KMS-11 (cell line): ENCODE measurements around the gene ZNF592.

Experiments
- H2AFZ ChIP-seq: fragments of 200-600 bp; sonication (generic); 2 replicates; pipeline ENCODE4 v1.6.1; 2016; ENCODE audit warnings: antibody characterized with exemption, mixed run types, low read depth
- H3K27ac ChIP-seq: fragments of 200-600 bp; sonication (generic); 2 replicates; pipeline ENCODE4 v1.6.1; 2016; ENCODE audit warnings: mild to moderate bottlenecking, mixed run types
- H3K27me3 ChIP-seq: fragments of 200-600 bp; sonication (generic); 2 replicates; pipeline ENCODE4 v1.6.1; 2017; ENCODE audit warnings: mild to moderate bottlenecking, low read depth, mixed run types, moderate library complexity; ENCODE audit not compliant: insufficient read depth
- H3K36me3 ChIP-seq: fragments of 200-600 bp; sonication (generic); 2 replicates; pipeline ENCODE4 v1.6.1; 2017; ENCODE audit warnings: mild to moderate bottlenecking, mixed run types; ENCODE audit not compliant: insufficient read depth
- H3K4me1 ChIP-seq: fragments of 200-600 bp; sonication (generic); 2 replicates; pipeline ENCODE4 v1.6.1; 2016; ENCODE audit warnings: mild to moderate bottlenecking, low read depth, mixed run types; ENCODE audit not compliant: poor library complexity, severe bottlenecking
- H3K4me2 ChIP-seq: fragments of 200-600 bp; sonication (generic); 2 replicates; pipeline ENCODE4 v1.7.0; 2016; ENCODE audit warnings: mild to moderate bottlenecking, mixed run types
- H3K4me3 ChIP-seq: fragments of 200-600 bp; sonication (generic); IDR thresholded peaks from 2 replicates; pipeline ENCODE4 v1.6.1; 2017; ENCODE audit warnings: low read depth, low read length, mixed read lengths; ENCODE audit not compliant: insufficient read depth
- H3K79me2 ChIP-seq: fragments of 200-600 bp; sonication (generic); 2 replicates; pipeline ENCODE4 v1.6.1; 2016; ENCODE audit warnings: low read depth, mixed run types; ENCODE audit not compliant: insufficient read depth
- H3K9ac ChIP-seq: fragments of 200-600 bp; sonication (generic); 2 replicates; pipeline ENCODE4 v1.6.1; 2016; ENCODE audit warnings: mild to moderate bottlenecking, mixed run types
- H4K20me1 ChIP-seq: fragments of 200-600 bp; sonication (generic); 2 replicates; pipeline ENCODE4 v1.6.1; 2016; ENCODE audit warnings: mild to moderate bottlenecking, mixed run types; ENCODE audit not compliant: insufficient read depth
- CTCF ChIP-seq: fragments of 200-600 bp; sonication (generic); conservative IDR thresholded peaks from 2 replicates; pipeline ENCODE4 v1.6.1; 2017; ENCODE audit warnings: low read depth, mild to moderate bottlenecking, antibody characterized with exemption, low read length, moderate library complexity, mixed read lengths

ZNF592 gene

GRCh38 chr15:84813435-84813834 lies 65.0 kb downstream of the ZNF592 start:
- Histone ChIP-seq H3K4me1 (no peaks in the 10 kb centered on the region), H3K4me2 (no peak overlapping the region), H3K79me2 (no peaks in the 10 kb centered on the region), H2AFZ (no peak overlapping the region), H3K27me3 (no peaks in the 10 kb centered on the region), H3K4me3 (no peak overlapping the region), H3K9ac (no peak overlapping the region), H3K27ac (no peak overlapping the region), H3K36me3 (no peaks in the 10 kb centered on the region), H4K20me1 (no peaks in the 10 kb centered on the region)
- TF ChIP-seq CTCF = no peak

GRCh38 chr15:84813931-84814330 lies 65.5 kb downstream of the ZNF592 start:
- Histone ChIP-seq H3K27ac (no peak overlapping the region), H3K4me2 (no peak overlapping the region), H3K4me1 (no peaks in the 10 kb centered on the region), H3K79me2 (no peaks in the 10 kb centered on the region), H3K9ac (no peak overlapping the region), H3K27me3 (no peaks in the 10 kb centered on the region), H3K4me3 (no peak overlapping the region), H3K36me3 (no peaks in the 10 kb centered on the region), H4K20me1 (no peaks in the 10 kb centered on the region), H2AFZ (no peak overlapping the region)
- no peak for TF ChIP-seq CTCF

GRCh38 chr15:84814916-84815315 lies 66.5 kb downstream of the ZNF592 start:
- H3K9ac ChIP-seq = no peak overlapping the region
- H4K20me1 ChIP-seq = no peaks in the 10 kb centered on the region
- no peaks in the 10 kb centered on the region for H3K27me3 ChIP-seq
- H3K4me1 ChIP-seq = no peaks in the 10 kb centered on the region
- no peaks in the 10 kb centered on the region for H3K79me2 ChIP-seq
- H3K4me3 ChIP-seq = no peak overlapping the region
- H3K27ac ChIP-seq = no peak overlapping the region
- no peaks in the 10 kb centered on the region for H3K36me3 ChIP-seq
- no peak for TF ChIP-seq CTCF
- no peak overlapping the region for H2AFZ ChIP-seq
- no peak overlapping the region for H3K4me2 ChIP-seq

GRCh38 chr15:84816694-84817465 lies 68.5 kb downstream of the ZNF592 start, which contains the start of gene ALPK3:
Gene ALPK3, plus strand, starts transcription at chr15:84817356. Its CDS starts 97 bp downstream, at chr15:84817453.
- no peak within 1 kb of the TSS for H2AFZ ChIP-seq
- H3K27ac ChIP-seq = no peak within 1 kb of the TSS
- no peaks in the 10 kb centered on the region for H3K79me2 ChIP-seq
- no peak within 1 kb of the TSS for H3K9ac ChIP-seq
- H3K4me2 ChIP-seq = no peak within 1 kb of the TSS
- no peak within 1 kb of the TSS for H3K4me3 ChIP-seq
- H3K27me3 ChIP-seq = no peaks in the 10 kb centered on the region
- no peaks in the 10 kb centered on the region for H3K36me3 ChIP-seq
- H4K20me1 ChIP-seq = no peaks in the 10 kb centered on the region
- no peaks in the 10 kb centered on the region for H3K4me1 ChIP-seq
- TF ChIP-seq CTCF = no peak
